GM19455 (cell line): ENCODE results near the gene THTPA.

Experiments used
- ATAC-seq: cut with Tn5 transposase; IDR thresholded peaks from one replicate; pipeline ENCODE4 v1.9.1; 2021; ENCODE audit not compliant: unreplicated experiment

The THTPA gene

DNA sequence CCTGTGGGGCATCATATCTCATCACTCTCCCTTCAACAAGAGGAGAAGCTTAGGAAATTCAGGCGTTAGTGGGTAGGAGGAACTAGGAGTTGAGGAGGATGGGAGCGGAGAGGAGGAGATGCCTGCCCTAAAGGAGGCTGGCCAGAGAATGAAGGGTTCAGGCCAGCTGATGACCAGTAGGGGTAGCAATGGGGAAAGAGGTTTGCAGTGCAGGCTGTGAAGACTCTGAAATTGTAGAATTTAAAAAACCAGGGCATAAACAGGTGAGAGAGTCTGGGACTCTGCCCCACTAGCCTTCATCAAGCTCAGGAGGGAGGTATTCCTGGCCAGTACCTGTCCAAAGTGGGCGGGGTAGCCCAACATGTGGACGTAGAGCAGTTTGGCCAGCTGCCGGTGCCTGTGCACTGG, 10.7 kb downstream of the THTPA start:
- no peak for ATAC-seq

DNA sequence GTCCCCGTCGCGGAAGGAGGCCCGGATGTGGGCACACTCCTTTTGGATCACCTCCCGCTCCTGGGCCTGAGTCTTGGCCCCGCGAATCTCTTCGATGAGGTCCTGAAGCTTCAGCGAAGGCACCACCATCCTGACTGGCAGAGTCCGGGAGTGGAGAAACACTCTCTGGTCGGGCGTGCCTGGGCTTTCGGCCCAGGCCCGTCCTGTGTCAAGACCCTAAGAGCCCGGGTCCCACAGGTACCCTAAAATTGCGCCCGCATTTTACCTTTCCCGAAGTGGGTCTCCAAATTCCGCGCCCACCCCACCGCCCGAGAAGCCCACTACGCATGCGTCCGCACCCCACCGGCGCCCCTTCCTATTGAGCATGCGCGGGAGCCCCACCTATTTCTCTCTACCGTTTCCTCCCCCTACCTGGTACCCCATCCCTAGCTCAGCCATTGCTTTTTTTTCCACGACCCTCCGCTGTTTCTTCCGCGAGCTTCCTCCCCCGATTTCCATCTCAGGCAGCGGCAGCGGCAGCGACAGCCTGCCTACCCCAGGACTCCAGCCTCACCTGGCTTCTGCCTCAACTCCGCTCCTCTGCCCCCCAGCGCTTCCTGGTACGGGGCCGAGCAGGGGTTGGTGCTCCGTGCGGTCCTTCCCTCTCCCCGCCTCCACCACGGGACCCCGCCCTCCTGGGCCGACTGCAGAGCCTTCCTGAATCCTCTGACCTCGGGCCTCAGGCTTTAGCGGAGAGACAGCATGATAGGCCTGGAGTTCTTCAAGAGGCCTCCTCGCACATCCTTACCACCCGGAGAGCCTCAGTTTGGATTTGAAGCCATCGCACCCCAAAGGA, 11.3 kb downstream of the THTPA start, which contains the start of gene AP1G2:
Gene AP1G2 (minus strand): TSS at position 606 of the 835 bp plus-strand sequence. CDS start 477 bp downstream, at position 129.
- peak; percentile 91 for ATAC-seq

DNA sequence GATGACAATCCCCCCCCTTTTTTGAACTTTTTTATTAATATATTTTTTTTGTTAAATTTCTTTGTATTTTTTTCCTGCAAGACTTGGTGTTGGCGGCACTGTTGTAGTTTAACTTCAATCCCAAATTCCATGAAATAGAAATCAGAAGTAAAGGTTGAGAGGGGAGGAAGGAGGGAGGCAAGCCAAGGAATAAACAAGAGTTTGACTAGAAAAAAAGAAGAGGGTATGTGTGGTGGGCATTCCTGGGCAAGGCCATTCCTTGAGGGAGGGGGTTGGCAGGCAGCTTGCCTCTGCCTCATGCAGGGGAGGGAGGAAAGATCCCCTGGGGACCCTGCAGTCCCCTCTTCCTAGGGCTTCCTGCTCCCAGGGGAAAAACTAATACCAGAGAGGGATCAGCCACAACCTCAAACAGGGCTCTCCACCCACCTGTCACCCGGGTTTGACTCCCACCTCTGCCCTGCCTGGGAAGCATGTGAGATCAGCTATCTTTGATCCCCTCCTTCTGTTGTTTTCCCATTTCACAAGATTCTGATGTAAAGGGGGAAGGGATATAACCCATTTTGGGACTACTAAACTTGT, 12.0 kb downstream of the THTPA start:
- no peak for ATAC-seq

DNA sequence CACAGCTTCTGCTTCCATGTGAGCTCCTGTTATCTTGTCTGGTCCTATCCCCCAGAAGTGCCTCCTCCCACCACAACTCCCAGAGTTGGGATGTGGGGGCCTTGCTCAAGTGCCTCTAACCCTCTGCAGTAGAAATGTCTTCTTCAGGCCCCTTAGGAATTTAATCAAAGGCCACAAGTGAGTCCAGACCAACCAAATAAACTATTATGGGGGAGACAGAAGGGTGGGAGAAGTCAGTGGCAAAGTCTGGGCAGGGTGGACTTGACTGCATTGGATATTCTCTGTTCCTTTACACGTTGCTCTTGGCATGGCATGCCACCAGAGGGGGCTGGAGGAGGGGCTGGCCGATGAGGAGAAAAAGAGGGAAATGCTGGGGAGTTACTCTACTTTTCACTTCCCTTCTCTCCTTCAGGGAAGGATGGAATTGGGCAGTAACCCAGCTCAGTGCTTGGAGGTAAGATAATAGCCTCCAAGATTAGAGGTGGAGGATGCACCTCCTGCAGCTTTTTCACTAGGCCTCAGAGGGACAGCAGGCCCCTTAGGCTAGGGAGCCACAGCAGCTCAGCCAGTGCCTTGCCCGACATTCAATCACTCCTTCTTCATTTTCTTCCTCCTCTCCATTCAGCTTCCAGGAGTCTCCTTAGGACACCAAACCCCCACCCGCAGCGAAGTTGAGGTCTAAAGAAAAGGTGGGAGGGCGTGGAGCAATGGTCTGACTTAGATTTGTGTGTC, 12.7 kb downstream of the THTPA start:
- no peak for ATAC-seq

DNA sequence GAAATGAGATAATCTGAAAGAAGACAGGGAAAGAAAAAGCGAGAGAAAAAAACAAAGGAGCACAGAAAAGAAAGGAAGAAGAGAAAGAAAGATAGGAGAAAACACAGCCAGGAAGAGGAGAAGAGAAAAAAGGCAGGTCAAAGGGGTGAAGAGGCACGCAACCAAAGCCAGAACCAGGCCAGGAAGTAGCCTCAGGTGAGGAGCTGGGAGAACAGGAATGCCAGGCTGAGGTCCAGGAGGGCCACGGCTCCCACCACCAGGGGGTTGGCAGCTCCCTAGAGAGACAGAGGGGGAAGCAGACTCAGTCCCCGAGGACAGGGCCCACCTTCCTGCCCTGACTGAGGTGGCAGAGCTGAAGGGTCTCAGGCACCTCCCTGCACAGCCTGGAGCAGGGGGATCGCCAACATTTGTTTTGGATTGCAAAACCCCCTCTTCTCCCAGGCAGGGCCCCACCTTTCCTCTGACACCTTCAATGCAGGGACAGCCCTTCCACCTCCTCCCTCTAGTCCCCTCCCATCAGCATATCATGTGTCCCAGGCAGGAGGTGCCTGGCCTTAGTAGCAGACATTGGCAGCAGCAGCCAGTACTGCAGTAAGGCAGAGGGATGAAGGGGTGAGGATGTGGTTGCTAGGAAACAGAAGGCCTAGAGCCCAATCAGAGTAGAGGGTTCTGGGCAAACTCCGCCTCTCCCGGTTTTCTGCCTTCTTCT, 13.5 kb downstream of the THTPA start:
- no peak for ATAC-seq

DNA sequence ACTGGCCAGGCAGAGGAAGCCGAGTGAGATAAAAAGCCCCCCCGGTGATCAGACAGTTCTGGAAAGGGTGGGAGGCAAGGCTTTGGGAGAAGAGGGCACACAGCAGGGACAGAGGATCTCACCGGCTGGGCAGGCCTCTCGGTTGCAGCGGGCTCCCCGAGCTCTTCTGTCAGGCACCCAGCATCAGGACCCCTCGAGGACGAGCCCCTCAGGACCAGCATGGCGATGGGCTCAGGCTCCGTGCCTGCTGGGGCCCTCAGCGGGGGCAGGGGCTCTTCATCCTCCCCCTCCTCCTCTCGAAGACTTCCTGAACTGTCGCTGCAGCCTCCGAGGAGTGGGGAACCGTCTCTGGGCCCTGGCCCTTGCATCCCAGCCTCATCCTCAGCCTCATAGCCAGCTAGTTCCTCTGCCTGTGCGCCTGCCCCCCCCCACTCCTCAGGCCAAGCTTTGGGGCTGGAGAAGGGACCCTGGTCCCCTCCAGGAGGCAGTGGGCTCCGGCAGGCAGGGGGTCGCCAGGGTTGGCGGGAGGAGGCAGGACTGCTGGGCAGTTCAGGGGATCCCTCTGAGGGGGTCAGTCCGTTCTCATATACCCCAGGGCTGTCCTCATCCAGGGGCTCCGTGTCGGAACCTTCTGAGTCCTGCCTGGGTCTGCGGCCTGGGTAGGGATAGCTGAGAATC, 14.9 kb downstream of the THTPA start:
- ATAC-seq: no peak

GRCh38 chr14:23571701-23572523, 15.8 kb downstream of the THTPA start:
- ATAC-seq: no peak

DNA sequence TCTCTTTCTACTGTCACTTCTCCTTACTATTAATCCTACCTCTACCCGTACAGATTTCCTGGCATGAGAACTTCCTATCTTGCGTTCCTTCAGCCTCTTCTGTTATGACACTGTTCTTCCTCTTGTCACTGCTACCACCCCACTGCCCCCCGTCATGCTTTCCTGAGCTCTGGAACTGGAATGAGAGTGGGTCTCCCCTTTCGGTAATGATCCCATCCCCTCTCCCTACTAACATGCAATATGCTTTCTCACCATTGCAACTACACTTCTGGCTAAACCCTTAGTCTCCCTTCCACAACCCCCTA, 16.4 kb downstream of the THTPA start:
- ATAC-seq: no peak

DNA sequence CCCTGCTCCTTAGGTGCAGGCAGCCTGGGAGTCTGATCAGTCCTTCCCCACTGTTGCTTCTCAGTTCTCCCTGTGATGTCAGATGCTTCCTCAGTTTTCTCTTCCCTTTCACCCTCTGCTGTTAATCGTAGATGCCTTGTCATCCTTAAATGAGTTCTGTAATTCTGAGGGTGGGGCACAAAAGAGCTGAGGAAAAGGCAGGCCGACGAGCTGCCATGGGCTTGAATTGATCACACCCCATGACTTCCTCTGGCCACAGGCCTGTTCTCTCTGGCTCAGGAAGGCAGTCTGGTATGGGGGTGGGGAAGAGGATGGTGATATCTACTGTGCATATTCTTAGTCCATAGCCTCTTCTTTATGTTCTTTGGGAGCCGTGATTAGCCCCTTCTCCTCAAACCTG, 16.8 kb downstream of the THTPA start:
- no peak for ATAC-seq

DNA sequence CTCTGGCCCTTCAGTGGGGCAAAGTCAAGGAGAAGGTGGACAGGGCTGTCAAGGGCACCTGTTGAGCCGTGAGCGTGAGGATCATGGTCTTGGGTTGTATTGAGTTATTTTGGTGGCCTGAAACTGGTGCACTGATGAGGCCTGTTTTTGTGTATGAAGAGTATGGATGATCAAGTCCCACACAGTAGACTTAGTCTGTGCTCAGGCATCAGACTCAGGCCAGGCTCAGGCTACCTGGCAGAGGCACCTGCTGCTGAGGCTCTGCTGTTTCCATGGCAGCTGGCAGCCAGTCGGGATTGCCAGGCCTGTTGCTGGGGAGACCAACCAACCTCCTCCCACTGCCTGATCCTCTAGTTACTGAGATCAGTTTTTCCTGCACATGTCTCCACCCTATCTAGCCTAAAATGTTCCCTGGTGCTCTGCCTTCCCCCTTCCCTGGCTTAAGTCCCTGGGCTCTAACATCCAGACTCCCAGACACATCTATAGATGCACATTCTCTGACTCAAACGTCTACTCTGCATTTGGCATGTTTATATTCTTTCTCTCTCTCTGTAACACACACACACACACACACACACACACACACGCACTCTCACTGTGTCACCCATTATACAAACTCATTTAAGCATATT, 17.4 kb downstream of the THTPA start:
- ATAC-seq: no peak

- ATAC-seq: no peak
Measured at GRCh38 chr14:23577004-23577681, 21.1 kb downstream of the THTPA start.

DNA sequence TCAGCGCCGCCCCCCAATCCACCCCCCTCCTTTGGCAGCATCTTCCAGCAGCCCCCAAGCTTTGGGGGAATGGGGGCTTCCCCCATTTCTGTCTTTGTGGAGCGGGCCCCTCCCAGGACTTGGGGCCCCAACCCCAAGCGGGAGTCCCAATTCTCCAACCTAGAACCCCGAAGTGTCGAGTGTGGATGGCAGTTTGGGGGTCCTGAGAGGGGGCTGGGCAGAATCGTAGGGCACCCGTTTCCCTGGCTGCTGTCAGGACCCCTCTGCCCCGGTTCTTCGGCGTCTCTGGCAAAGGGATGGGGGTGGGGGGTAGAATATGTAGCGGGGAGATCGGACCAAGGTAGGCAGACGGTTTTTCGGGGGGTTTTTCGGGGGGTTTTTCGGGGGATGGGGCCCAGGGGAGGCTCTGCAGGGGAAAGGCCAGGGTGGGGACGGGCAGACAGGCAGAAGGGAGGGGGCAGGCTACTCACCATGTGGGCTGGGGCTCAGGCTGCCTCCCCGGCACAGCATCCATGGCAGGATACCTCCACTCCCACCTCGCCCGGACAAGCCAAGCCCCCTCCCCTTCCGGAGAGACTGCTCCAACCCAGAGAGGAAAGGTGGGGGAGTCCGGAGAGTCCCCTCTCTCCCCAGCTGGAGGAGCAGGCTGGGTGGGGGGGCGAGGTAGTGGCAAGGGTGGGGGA, 21.8 kb downstream of the THTPA start:
- ATAC-seq: no peak

- ATAC-seq: no peak
Measured at GRCh38 chr14:23578560-23579310, 22.7 kb downstream of the THTPA start, which contains the start of gene JPH4. Gene JPH4 (minus strand): TSS chr14:23578790. CDS start chr14:23577453, 1,337 bp downstream.

GRCh38 chr14:23579311-23579630, 23.2 kb downstream of the THTPA start:
- no peak for ATAC-seq

DNA sequence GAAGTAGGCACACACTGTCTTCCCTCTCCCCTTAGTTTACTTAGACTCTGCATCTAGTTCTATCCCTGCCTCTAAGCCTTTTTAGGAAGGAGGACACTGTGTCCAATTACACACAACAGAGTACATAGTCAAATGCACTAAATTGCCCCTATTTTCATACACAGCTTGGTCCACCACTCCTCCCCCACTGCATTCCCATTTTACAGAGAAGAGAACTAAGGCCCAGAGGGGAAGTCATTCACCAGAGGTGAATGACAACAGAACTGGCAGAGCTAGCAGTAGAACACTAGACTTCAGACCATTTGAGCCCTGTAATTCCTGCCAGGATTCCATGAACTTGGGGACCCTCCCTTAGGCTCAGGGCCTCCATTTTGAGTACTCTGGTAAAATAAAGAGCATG, 23.7 kb downstream of the THTPA start:
- no peak for ATAC-seq

- ATAC-seq: no peak
Measured at GRCh38 chr14:23580152-23580926, 24.3 kb downstream of the THTPA start.

DNA sequence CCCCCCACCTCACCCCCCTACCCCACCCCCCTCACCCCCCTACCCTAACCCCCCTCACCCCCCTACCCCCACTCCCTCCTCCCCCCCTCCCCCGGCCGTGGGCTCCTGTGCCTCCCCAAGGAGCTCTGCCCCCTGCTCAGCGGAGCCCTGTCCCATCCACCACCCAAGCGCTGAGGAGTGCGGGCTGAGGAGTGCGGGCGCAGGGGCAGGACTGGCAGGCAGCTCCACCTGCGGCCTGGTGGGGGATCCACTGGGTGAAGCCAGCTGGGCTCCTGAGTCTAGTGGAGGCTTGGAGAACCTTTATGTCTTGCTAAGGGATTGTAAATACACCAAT, 24.8 kb downstream of the THTPA start:
- no peak for ATAC-seq
